HG03175 (cell line): ENCODE results near the gene TMEM248.
"Not testable (repeated sequence)": the region's sequence is repeated elsewhere in the genome, so short reads cannot be mapped to it uniquely, and the experiment has no call there.

ENCODE experiments used
- ATAC-seq: cut with Tn5 transposase; IDR thresholded peaks from one replicate; pipeline ENCODE4 v1.9.1; 2021; ENCODE audit warnings: mild to moderate bottlenecking, moderate library complexity; ENCODE audit not compliant: unreplicated experiment

The TMEM248 gene

DNA sequence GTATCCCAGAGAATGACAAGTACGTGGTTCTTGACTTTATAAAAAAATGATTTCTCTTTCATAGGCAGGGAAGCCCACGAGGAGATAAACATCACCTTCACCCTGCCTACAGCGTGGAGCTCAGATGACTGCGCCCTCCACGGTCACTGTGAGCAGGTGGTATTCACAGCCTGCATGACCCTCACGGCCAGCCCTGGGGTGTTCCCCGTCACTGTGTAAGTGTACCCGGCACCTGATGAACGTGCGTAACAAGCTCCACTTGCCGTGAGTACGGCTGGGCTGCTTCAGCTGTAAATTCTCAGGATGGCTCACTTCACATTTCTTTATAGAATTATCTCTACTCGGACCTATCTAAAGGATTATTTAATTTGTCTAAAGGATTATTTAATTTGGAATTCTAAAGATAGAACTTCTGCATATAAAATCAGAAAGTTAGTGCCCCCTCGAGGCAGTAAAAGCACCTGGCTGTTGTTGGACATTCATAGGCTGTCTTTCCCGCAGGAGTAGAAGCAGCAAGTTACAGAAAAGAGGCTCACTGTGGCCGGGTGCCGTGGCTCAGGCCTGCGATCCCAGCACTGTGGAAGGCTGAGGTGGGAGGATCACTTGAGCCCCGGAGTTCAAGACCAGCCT, 27.6 kb downstream of the TMEM248 start:
- no peak for ATAC-seq

GRCh38 chr7:66950311-66950710, 29.3 kb downstream of the TMEM248 start:
- no peak for ATAC-seq

- ATAC-seq: no peak
Observed at GRCh38 chr7:66950763-66951162, 29.7 kb downstream of the TMEM248 start.

DNA sequence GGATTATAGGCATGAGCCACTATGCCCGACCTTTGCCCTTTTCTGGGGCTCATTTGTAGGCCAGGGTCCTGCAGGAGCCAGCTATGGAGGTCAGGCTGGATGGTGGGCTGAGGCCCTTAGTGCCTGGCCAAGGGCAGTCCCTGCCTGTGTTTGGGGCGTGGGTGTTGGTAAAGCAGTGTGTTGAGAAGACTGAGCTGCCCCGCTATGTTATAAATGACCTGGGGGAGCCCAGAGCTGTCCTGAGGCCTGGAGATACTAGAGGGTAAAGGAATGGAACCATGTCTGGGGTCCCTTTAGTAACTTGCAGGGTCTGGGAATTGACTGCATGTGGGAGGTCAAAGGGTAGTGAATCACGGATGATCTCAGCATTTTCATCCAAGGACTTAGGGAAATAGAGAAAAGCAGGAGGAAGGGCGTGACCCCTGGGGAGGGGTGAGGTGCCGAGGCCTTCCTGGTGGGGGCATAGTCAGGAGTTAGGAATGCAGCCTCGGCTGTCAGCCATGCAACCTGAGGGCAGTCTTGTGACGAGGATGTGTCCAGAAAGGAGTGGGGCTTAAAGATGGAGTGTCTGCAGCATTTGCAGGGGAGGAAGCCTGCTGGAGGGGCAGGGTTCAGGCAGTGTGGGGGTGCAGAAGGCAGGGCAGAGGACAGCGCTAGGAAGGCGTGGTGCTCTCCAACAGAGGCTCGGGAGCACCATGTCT, 31.5 kb downstream of the TMEM248 start:
- no peak for ATAC-seq

- ATAC-seq: no peak
Observed at GRCh38 chr7:66953044-66953427, 32.0 kb downstream of the TMEM248 start.

DNA sequence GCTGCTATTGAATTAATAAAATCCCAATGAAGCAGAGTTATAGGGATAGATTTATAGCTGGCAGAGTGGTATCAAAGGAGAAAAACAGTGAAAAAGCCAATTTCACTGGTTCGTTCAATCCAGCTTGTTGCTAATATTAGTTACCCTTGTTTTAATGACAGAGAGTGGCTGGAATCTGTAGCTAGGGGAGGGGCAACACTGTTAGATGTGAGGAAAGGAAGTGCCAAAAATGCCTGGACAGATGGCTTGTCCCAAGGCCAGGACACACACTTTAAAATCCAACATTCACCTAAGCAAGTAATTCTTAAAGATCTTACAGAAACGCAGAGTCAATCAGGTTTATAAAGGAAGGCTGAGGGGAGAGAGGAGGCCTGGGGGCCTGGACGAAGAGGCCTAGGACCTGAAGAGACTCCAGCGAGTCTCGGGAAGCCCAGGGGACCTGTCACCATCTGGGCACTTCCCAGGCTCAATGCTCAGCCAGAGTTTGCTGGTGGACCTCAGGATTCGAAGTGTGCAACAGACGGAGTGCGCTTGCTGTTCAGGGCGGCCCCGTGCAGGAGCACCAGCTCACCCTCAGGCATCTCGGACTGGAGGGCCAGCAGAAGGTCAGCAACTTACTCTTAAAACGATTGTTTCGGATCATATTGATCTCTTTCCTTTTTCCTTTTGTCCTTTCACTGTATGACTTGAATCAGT, 36.7 kb downstream of the TMEM248 start:
- no peak for ATAC-seq

- ATAC-seq: no peak
Observed at GRCh38 chr7:66958538-66959350, 37.7 kb downstream of the TMEM248 start.

- ATAC-seq: no peak
Observed at GRCh38 chr7:66960192-66960591, 39.2 kb downstream of the TMEM248 start.

DNA sequence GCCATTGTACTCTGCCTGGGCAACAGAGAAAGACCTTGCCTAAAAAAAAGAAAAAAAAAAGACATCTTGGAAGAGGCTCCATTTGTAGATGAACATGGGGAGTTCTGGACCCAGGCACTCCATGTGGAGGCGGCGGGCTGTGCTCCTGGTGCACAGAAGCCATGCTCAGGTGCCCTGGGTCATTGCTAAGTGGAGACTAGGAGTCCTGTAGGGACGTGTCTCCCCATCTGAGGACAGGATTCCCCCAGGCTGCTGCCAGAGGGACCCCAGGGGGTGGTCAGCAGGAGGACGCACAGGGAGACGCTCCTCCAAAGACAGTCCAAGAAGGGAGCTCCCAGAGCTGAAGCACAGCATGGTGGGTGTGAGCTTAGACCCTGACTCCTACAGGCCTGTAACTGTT, 40.1 kb downstream of the TMEM248 start:
- ATAC-seq: no peak

DNA sequence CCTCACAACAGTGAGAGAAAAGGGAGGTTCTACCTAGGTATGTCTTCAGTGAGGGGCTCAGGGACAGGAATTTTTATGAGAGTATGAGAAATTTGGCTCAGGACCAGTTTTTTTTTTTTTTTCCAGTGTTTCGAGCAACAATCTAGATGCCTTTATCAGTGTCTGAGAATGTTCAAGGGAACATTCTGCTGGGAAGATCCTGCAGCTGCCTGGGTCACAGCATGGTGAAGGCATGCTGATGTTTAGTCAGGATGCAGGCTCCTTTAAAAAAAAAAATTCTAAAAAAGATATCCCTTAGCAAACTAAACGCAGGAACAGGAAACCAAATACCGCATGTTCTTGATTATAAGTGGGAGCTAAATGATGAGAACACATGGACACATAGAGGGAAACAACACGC, 43.4 kb downstream of the TMEM248 start:
- no peak for ATAC-seq

GRCh38 chr7:66967029-66967428, 46.0 kb downstream of the TMEM248 start:
- ATAC-seq: no peak

- not testable (repeated sequence) for ATAC-seq
Observed at GRCh38 chr7:66969001-66969400, 48.0 kb downstream of the TMEM248 start.

DNA sequence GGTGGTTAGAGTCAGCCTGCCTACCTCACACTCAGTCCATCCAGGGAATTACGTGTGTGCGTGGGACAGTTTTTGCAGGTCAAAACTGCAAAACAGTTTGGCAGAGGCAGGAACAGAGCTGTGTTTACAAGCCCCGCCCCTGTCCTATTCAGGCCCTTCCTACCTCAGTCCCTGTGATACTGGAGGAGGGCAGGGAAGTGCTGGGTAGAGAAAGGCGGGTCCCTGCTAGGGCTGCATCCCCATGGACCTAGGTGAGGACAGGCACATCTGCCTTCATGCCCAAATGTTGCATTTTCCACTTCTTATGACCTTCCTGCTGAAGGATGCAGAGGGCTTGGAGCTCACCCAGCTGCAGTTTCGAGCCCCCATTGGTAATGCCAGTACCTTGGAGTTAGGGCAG, 49.3 kb downstream of the TMEM248 start:
- ATAC-seq: no peak

GRCh38 chr7:66974986-66975590, 54.1 kb downstream of the TMEM248 start:
- ATAC-seq: no peak

GRCh38 chr7:66978312-66978711, 57.3 kb downstream of the TMEM248 start:
- ATAC-seq: not testable (repeated sequence)

GRCh38 chr7:66979013-66979412, 58.0 kb downstream of the TMEM248 start:
- not testable (repeated sequence) for ATAC-seq

GRCh38 chr7:66980336-66980735, 59.3 kb downstream of the TMEM248 start:
- ATAC-seq: not testable (repeated sequence)

DNA sequence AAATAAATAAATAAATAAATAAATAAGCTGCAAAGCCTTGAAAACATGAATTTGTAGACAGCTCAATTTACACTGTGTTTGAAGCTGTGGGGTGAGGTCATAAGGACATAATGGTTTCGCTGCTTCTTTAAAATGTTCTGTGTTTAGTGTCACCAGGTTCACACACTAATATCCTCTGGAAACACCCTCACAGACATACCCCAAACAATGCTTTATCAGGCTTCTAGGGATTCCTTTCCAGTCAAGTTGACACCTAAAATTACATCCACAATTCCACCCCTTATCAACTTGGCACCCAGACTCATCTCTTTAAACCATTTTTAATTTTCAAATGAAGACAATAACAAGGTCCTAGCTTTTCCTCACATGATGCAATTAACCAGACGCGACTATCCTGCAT, 68.5 kb downstream of the TMEM248 start:
- not testable (repeated sequence) for ATAC-seq

DNA sequence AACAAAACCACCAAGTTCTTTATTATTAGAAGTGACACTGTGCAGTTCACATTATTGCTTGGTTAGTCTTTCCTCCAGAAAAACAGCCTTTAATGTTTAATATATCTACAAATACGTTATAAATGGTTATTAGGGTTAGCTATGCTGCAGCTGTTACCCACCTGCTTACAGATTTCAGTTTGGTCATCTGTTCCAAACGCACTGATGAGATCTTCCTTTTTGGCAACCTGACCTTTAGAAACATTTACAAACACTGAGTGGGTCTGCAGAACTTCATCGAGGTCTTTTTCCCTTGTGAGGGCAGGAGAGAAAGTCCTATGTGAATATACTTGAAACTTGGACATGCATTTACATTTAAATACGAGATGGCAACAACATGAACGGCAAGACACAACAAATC, 73.0 kb downstream of the TMEM248 start:
- not testable (repeated sequence) for ATAC-seq

- ATAC-seq: peak; percentile 29
Observed at GRCh38 chr7:66994691-66995049, 73.6 kb downstream of the TMEM248 start.
